HEK293 (cell line): ENCODE data around the gene ZNF717.
"Not testable (repeated sequence)": the region's sequence is repeated elsewhere in the genome, so short reads cannot be mapped to it uniquely, and the experiment has no call there.

Experiments used
- ZNF610 ChIP-seq: fragments of 450-650 bp; formaldehyde crosslinking; IDR thresholded peaks from 2 replicates; pipeline ENCODE4 v1.5.1; 2016; ENCODE audit warnings: missing biosample characterization, missing genetic modification characterization, borderline replicate concordance
- ZNF626 ChIP-seq: fragments of 450-650 bp; sonication (Bioruptor Pico); formaldehyde crosslinking; IDR thresholded peaks from 2 replicates; pipeline ENCODE4 v1.5.1; 2018; ENCODE audit warnings: missing biosample characterization, missing genetic modification characterization, inconsistent platforms
- TF ChIP-seq, protein P1 (sequence below): fragments of 450-650 bp; formaldehyde crosslinking; IDR thresholded peaks from 2 replicates; pipeline ENCODE4 v1.5.1; 2017; ENCODE audit warnings: missing biosample characterization, missing genetic modification characterization

GRCh38 chr3:75816287-75817180 is 31.2 kb upstream of the ZNF717 start:
- TF ChIP-seq ZNF626, ZNF610 (tag by site-specific recombination): not testable (repeated sequence)
- TF ChIP-seq, protein P1, sequence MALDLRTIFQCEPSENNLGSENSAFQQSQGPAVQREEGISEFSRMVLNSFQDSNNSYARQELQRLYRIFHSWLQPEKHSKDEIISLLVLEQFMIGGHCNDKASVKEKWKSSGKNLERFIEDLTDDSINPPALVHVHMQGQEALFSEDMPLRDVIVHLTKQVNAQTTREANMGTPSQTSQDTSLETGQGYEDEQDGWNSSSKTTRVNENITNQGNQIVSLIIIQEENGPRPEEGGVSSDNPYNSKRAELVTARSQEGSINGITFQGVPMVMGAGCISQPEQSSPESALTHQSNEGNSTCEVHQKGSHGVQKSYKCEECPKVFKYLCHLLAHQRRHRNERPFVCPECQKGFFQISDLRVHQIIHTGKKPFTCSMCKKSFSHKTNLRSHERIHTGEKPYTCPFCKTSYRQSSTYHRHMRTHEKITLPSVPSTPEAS (tag by site-specific recombination): not testable (repeated sequence)
